IPS-18a (cell line): ENCODE data around the gene ZNF777.

ENCODE experiments used
- H3K27ac ChIP-seq: one replicate; pipeline ENCODE4 v1.5.1; 2013; ENCODE audit warnings: low read length
- H3K27me3 ChIP-seq: one replicate; pipeline ENCODE4 v1.6.1; 2013; ENCODE audit warnings: mild to moderate bottlenecking, low read length; ENCODE audit not compliant: control insufficient read depth, insufficient read depth
- H3K36me3 ChIP-seq: one replicate; pipeline ENCODE4 v1.6.1; 2013; ENCODE audit warnings: low read depth, low read length; ENCODE audit not compliant: control insufficient read depth
- H3K4me1 ChIP-seq: one replicate; pipeline ENCODE4 v1.6.1; 2013; ENCODE audit warnings: low read depth, low read length; ENCODE audit not compliant: control insufficient read depth
- H3K4me3 ChIP-seq: one replicate; pipeline ENCODE4 v1.5.1; 2013; ENCODE audit warnings: low read length
- H3K9ac ChIP-seq: one replicate; pipeline ENCODE4 v1.6.1; 2013; ENCODE audit warnings: mild to moderate bottlenecking, low read length, moderate library complexity
- H3K9me3 ChIP-seq: one replicate; pipeline ENCODE4 v1.6.1; 2013; ENCODE audit warnings: low read depth, low read length; ENCODE audit not compliant: control insufficient read depth

ZNF777 gene

DNA sequence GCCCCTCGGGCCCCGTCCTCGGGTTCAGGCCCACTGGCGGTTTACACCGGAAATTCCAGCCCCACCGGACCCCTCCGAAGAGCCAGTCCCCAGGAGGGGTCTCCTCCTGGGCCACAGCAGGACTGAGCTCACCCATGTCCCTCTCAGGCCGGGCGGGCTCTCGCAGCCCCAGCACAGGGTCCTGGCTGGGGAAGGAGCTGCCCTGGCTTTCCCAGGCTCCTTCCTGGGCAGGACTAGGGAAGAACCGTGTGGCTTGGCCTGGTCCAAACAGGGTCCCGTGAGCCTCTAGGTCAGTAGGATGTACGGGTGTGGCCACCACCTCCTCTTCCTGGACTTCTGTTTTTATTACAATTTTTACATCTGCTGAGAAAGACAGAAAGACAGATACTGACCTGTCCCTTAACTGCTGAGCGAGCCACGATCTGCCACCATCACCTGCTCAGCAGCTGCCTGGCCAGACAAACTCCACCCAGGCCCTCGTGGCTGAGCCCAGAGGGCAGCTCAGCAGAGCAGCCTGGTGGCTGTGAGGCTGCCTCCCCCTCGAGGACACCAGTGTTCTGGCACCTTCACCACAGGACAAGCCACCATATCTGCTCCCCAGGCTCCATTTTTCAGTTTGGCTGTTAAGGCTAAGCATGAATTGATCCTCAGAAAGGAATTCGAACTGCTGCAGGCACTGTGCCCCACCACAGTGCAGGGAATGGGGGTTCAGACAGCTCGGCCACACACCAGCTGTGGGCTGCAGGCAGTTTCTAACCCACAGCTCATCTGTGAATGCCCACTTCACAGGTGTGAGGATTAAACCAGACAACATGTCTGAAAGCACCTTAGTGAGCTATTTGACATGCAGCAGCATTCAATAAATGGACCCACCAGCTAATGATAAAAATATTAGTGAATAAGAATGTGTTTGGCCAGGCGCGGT is 14.5 kb upstream of the ZNF777 start:
- peaks cover 8% of the 10 kb centered on the region for H3K4me1 ChIP-seq
- H3K36me3 ChIP-seq = peaks cover 11% of the 10 kb centered on the region
- no peak overlapping the region for H3K27ac ChIP-seq
- no peak overlapping the region for H3K9ac ChIP-seq
- no peaks in the 10 kb centered on the region for H3K27me3 ChIP-seq
- peaks cover 5% of the 10 kb centered on the region for H3K9me3 ChIP-seq
- no peak overlapping the region for H3K4me3 ChIP-seq

GRCh38 chr7:149474309-149475120 is 13.7 kb upstream of the ZNF777 start:
- no peak overlapping the region for H3K4me3 ChIP-seq

DNA sequence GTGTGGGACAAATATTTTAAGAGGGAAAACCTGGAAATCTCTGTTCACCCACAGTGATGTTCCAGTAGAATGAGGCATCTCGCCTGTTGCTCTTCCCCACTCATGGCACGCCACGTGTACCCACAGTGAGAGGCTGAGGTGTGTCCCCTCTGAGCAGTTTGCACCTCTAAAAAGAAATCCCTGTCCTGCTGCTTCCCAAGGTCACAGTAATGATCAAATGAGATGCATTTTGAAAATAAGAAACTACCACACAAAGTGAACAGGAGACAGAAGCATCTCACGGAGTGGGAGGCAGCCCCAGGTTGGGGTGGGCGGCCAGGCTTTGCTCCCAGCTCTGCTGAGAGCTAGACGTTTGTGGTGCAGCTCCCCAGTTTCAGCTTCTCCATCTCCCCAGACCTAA is 12.4 kb upstream of the ZNF777 start:
- Histone ChIP-seq H3K4me1 (peaks cover 8% of the 10 kb centered on the region), H3K9me3 (no peaks in the 10 kb centered on the region), H3K36me3 (peaks cover 11% of the 10 kb centered on the region), H3K9ac (no peak overlapping the region), H3K27me3 (no peaks in the 10 kb centered on the region), H3K4me3 (no peak overlapping the region), H3K27ac (no peak overlapping the region)

More at GRCh38 chr7:149474309-149475120, 13.7 kb upstream of the ZNF777 start:
- H3K36me3 ChIP-seq = peaks cover 11% of the 10 kb centered on the region
- H3K4me1 ChIP-seq = peaks cover 8% of the 10 kb centered on the region
- no peaks in the 10 kb centered on the region for H3K27me3 ChIP-seq
- no peak overlapping the region for H3K9ac ChIP-seq
- peaks cover 5% of the 10 kb centered on the region for H3K9me3 ChIP-seq
- no peak overlapping the region for H3K27ac ChIP-seq

DNA sequence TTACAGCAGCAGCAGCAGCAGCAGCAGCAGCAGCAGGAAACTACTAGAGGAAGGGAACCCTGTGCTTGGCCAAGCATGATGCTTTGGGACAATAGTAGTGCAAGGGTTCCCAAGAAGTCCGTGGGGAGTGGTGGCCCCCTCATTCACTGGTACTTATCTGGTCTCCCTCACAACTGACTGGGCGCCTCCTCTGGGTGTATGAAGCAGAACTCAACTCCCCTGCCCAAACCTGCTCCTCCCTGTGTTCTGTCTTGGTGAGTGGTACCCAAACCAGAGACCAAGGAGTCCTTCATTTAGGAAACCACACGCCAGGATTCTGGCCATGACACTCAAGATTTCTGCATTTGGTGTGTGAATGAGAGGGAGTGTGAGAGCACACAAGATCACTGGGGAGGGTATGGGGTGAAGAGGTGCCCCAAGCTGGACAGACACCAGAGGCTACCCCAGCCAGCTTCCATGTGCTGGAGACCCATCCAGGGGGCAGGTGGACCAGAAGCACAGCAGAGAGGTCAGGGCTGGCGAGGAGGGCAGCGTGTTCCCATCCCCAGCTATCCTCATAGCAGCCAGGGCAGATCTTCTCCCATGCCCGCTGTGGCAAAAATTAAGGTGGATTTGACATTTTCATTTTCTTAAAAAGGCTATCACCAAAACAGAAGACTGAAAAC is 10.6 kb upstream of the ZNF777 start:
- H3K27ac ChIP-seq = no peak overlapping the region
- no peak overlapping the region for H3K9ac ChIP-seq
- peaks cover 11% of the 10 kb centered on the region for H3K36me3 ChIP-seq
- H3K4me3 ChIP-seq = no peak overlapping the region
- H3K9me3 ChIP-seq = peaks cover 4% of the 10 kb centered on the region
- H3K27me3 ChIP-seq = no peaks in the 10 kb centered on the region
- H3K4me1 ChIP-seq = no peaks in the 10 kb centered on the region

DNA sequence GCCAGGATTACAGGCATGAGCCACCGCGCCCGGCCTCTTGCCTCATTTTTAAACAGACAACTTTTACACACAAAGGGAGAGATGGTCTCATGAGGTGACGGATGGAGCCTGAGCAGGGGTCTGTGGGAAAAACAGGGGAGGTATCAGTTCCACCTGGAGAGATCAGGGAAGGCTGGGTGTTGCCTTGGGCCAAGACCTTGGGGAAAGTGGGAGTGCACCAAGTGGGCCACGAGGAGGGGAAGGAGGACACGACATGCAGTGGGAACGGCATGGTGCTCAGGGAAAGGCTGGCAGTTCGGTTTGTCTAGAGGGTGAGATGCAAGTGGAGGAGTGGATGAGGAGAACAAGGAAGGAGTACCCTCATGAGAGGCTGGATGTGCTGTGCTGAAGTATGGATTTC is 8.9 kb upstream of the ZNF777 start:
- H3K9ac ChIP-seq = no peak overlapping the region
- H3K36me3 ChIP-seq = peaks cover 8% of the 10 kb centered on the region
- H3K4me3 ChIP-seq = no peak overlapping the region
- H3K4me1 ChIP-seq = no peaks in the 10 kb centered on the region
- no peaks in the 10 kb centered on the region for H3K27me3 ChIP-seq
- H3K27ac ChIP-seq = no peak overlapping the region
- peaks cover 8% of the 10 kb centered on the region for H3K9me3 ChIP-seq

DNA sequence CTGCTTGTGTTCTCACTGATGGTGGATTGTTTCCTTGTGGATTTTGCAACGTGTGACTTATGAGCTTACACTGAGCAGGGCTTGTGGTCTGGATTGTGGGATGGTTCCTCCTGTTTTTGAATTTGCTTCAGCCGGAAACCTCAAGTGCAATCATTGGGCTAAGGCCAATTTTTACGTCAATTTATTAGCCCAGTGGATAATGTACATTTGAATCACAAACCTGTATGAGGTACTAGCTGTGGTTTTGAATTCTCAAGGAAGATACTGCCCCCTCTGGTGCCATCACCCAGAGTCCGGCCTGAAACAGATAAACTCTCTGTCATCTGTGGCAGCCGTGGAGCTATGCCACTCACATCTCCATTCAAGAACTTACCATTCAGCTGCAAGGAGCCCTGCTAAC is 7.3 kb upstream of the ZNF777 start:
- no peak overlapping the region for H3K4me3 ChIP-seq
- peaks cover 8% of the 10 kb centered on the region for H3K9me3 ChIP-seq
- H3K4me1 ChIP-seq = no peaks in the 10 kb centered on the region
- no peak overlapping the region for H3K27ac ChIP-seq
- H3K27me3 ChIP-seq = no peaks in the 10 kb centered on the region
- no peaks in the 10 kb centered on the region for H3K36me3 ChIP-seq
- H3K9ac ChIP-seq = no peak overlapping the region

GRCh38 chr7:149467321-149467859 is 6.5 kb upstream of the ZNF777 start:
- peaks cover 8% of the 10 kb centered on the region for H3K9me3 ChIP-seq
- no peak overlapping the region for H3K4me3 ChIP-seq
- peaks cover 4% of the 10 kb centered on the region for H3K27me3 ChIP-seq
- H3K36me3 ChIP-seq = no peaks in the 10 kb centered on the region
- no peak overlapping the region for H3K27ac ChIP-seq
- no peak overlapping the region for H3K9ac ChIP-seq
- H3K4me1 ChIP-seq = no peaks in the 10 kb centered on the region

DNA sequence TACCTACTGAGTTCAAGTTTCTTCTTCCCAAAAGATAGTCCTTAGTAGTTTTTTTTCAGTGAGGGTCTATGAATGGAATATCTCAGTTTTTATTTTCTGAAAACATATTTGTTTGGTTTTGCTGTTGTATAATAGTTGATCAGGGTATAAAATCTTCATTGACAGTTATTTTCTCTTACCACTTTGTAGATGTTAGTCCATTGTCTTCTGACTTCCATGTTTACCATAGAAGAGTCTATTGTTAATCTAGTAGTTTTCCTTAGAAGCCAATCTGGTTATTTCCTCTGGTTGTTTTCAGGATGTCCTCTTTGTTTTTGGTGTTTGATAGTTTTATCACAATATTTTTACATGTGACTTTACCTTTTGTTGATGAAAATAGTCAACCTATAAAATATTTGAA is 5.5 kb upstream of the ZNF777 start:
- no peak overlapping the region for H3K9ac ChIP-seq
- no peak overlapping the region for H3K4me3 ChIP-seq
- no peak overlapping the region for H3K27ac ChIP-seq
- no peaks in the 10 kb centered on the region for H3K4me1 ChIP-seq
- H3K9me3 ChIP-seq = peaks cover 8% of the 10 kb centered on the region
- no peaks in the 10 kb centered on the region for H3K36me3 ChIP-seq
- peaks cover 14% of the 10 kb centered on the region for H3K27me3 ChIP-seq

DNA sequence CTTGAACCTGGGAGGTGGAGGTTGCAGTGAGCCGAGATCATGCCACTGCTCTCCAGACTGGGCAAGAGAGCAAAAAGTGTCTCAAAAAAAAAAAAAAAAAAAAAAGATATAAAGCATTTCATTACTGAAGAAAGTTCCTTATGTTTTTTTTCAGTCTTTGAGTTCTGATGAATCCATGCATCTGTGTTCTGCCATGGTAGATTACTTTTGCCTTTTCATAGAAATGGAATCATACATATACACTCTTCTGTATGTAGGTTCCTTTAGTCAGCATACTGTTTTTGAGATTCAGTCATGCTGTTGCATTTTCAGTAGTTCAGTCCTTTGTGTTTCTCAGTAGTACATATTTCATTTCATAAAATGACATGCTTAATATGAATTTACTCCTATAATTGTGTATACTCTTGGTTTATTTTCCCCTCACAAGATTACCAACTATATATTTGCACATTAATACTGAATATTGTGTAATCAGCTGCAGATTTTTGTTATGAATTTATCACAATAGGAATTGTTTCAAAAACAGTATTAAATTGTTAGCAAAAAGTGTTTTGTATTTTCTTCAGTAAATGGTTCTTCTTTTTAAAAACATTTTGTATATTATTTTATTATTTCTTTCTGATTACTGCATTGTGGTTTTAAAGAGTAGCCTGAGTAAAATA is 2.8 kb upstream of the ZNF777 start:
- Histone ChIP-seq H3K4me1 (no peaks in the 10 kb centered on the region), H3K9ac (no peak overlapping the region), H3K27me3 (peaks cover 31% of the 10 kb centered on the region), H3K4me3 (no peak overlapping the region), H3K9me3 (peaks cover 8% of the 10 kb centered on the region), H3K27ac (no peak overlapping the region), H3K36me3 (no peaks in the 10 kb centered on the region)

- Histone ChIP-seq H3K36me3 (no peaks in the 10 kb centered on the region), H3K9me3 (peaks cover 8% of the 10 kb centered on the region), H3K9ac (no peak overlapping the region), H3K4me1 (no peaks in the 10 kb centered on the region), H3K27ac (no peak overlapping the region), H3K4me3 (no peak overlapping the region), H3K27me3 (peaks cover 38% of the 10 kb centered on the region)
Measured at GRCh38 chr7:149462101-149462520, 1.2 kb upstream of the ZNF777 start.
